GM12872 (cell line): ENCODE data around the gene RTL10.

Experiments used
- CTCF ChIP-seq: IDR thresholded peaks from 3 replicates; pipeline ENCODE4 v1.5.1; 2011; ENCODE audit warnings: low read depth, mild to moderate bottlenecking, low read length, moderate library complexity; ENCODE audit not compliant: insufficient read depth

Gene RTL10

GRCh38 chr22:19862619-19863246 is 8.1 kb upstream of the RTL10 start:
- no peak for TF ChIP-seq CTCF

GRCh38 chr22:19859861-19860510 is 5.3 kb upstream of the RTL10 start:
- no peak for TF ChIP-seq CTCF

- no peak for TF ChIP-seq CTCF
Observed at GRCh38 chr22:19857382-19857781, 2.7 kb upstream of the RTL10 start.

GRCh38 chr22:19855504-19856409 is 1.1 kb upstream of the RTL10 start:
- no peak for TF ChIP-seq CTCF

- no peak for TF ChIP-seq CTCF
Observed at GRCh38 chr22:19853879-19854777, 546 bp downstream of the RTL10 start.

GRCh38 chr22:19853058-19853878 is 1.4 kb downstream of the RTL10 start:
- no peak for TF ChIP-seq CTCF
